K562 (cell line): Measurements from ENCODE around the gene TCFL5. TPM values are rescaled to one million over a fixed set of nuclear protein-coding genes. Genes with fewer than 3 reads are reported as not detected.

ENCODE experiments used
- ELF1 ChIP-seq: fragments of 200-800 bp; sonication (Bioruptor generic); IDR thresholded peaks from 2 replicates; pipeline ENCODE4 v1.6.1; 2016; ENCODE audit warnings: missing genetic modification characterization, missing compliant biosample characterization
- ETS1 ChIP-seq: conservative IDR thresholded peaks from 2 replicates; pipeline ENCODE4 v1.6.1; 2011; ENCODE audit warnings: low read depth, mild to moderate bottlenecking, low read length; ENCODE audit not compliant: control insufficient read depth
- FUS ChIP-seq: fragments of 200-400 bp; formaldehyde crosslinking; optimal IDR thresholded peaks from 2 replicates; pipeline ENCODE3; 2017; ENCODE audit warnings: low read depth, low read length
- HBP1 ChIP-seq: fragments of 450-650 bp; formaldehyde crosslinking; IDR thresholded peaks from 2 replicates; pipeline ENCODE4 v1.4.0; 2022; ENCODE audit warnings: missing genetic modification characterization
- HCFC1 ChIP-seq: IDR thresholded peaks from 2 replicates; pipeline ENCODE4 v1.6.1; 2012; ENCODE audit warnings: low read depth, low read length, improper control_type of control experiment
- MAFK ChIP-seq: IDR thresholded peaks from 2 replicates; pipeline ENCODE4 v1.6.1; 2011; ENCODE audit warnings: low read length, improper control_type of control experiment
- NCOA6 ChIP-seq: fragments of 450-650 bp; IDR thresholded peaks from 2 replicates; pipeline ENCODE4 v1.6.1; 2017; ENCODE audit warnings: mild to moderate bottlenecking
- ZBTB12 ChIP-seq: fragments of 250-450 bp; sonication (Bioruptor Pico); IDR thresholded peaks from 2 replicates; pipeline ENCODE4 v1.4.0; 2020
- ZMIZ1 ChIP-seq, 2 experiments: fragments of 150-350 bp in 1 of 2; IDR thresholded peaks; 2 replicates each; pipeline ENCODE4 v1.6.1; 2012 to 2016; ENCODE audit warnings: low read depth in 2 of 2, low read length in 2 of 2, mild to moderate bottlenecking in 1 of 2, moderate library complexity in 1 of 2
- polyA plus RNA-seq, 8 experiments: library from polyadenylated mRNA; depleted of rRNA in 4 of 8; stranded (reverse) in 5 of 8; unstranded in 3 of 8; fragments of >200 nt; fragmentation: Nextera tagmentation in 2 of 8; fragmentation: Illumina TruSeq in 1 of 8; extraction: Ambion mirVana in 2 of 8; extraction: Trizol in 1 of 8; gene quantifications; 2 replicates each; pipeline versions ENCODE4 v1.2.1 to v1.2.3, GENCODE V29; 2011 to 2014; ENCODE audit warnings: inconsistent platforms in 1 of 8, missing spikeins in 1 of 8
- total RNA-seq, 7 experiments: library from RNA; depleted of rRNA in 6 of 7; stranded (reverse); fragments of >200 nt in 6 of 7; fragmentation: Illumina TruSeq in 2 of 7; extraction: Trizol in 2 of 7; gene quantifications; 2 replicates each; pipeline versions ENCODE4 v1.2.1 to v1.2.3, GENCODE V29; 2011 to 2021; ENCODE audit warnings: low replicate concordance in 1 of 7

TCFL5 gene
- total and polyA plus RNA-seq, 9 of the 15 experiments (the other 6 are each of a cell fraction or from before 2014, with no cell fraction given), result 1.00 to 12.6 (median 9.1) TPM

GRCh38 chr20:62794007-62794724, 67.5 kb downstream of the TCFL5 start (continued):
- no peak for TF ChIP-seq ZMIZ1 (IDR thresholded peaks at IDR 0.05; ENCODE audit: low read depth in 2 of 2, low read length in 2 of 2)
- TF ChIP-seq NCOA6, result no peak
- TF ChIP-seq HBP1 (CRISPR knock-in tag), result 0 out of 2 replicates have a peak, but pooled peaks have one; percentile 37
- TF ChIP-seq ELF1 (tag), result peak; percentile 84
- TF ChIP-seq HCFC1, result no peak
- TF ChIP-seq MAFK, result no peak
- peak; percentile 66 for TF ChIP-seq ETS1
- TF ChIP-seq ZBTB12 (CRISPR knock-in tag), result 0 out of 2 replicates have a peak, but pooled peaks have one; percentile 10
- TF ChIP-seq FUS, result no peak
